ENCODE data around the gene ASAP3. TPM values are rescaled to one million over a fixed set of nuclear protein-coding genes. Genes with fewer than 3 reads are reported as not detected.

The ASAP3 gene
- total RNA-seq, 1 experiment from 2014 or later, result 71.2 TPM

GRCh38 chr1:23428136-23428905 is 55.7 kb downstream of the ASAP3 start:
- ATAC-seq (no peak), DNase-seq (ENCODE audit: low spot score) (no peak)
- POLR2A ChIA-PET, result interaction anchor here (1.0 kb wide), 1 partner anchor 16 kb away, joined by 3 read pairs; no protein-coding TSS in a partner anchor
- Mint-ChIP-seq H3K4me1 (peaks cover 8% of the 10 kb centered on the region; the same call in 1 of the 2 replicates), H3K4me3 (no peak overlapping the region), H3K9me3 (no peaks in the 10 kb centered on the region), H3K27me3 (ENCODE audit: low read depth) (peaks cover 55% of the 10 kb centered on the region), H3K36me3 (peaks cover 36% of the 10 kb centered on the region), H3K27ac (no peak overlapping the region)
- TF ChIP-seq HMGA2 (CRISPR knock-in tag; IDR thresholded peaks at IDR 0.05) (no peak), TEAD4 (CRISPR knock-in tag; IDR thresholded peaks at IDR 0.05) (no peak), ZNF121 (CRISPR knock-in tag; IDR thresholded peaks at IDR 0.05) (no peak), JUN (CRISPR knock-in tag; IDR thresholded peaks at IDR 0.05) (no peak), USF2 (CRISPR knock-in tag; IDR thresholded peaks at IDR 0.05) (no peak), ZNF425 (CRISPR knock-in tag; conservative IDR thresholded peaks at IDR 0.05) (no peak), JAZF1 (CRISPR knock-in tag; IDR thresholded peaks at IDR 0.05) (no peak)
- CTCF ChIA-PET, result interaction anchor here (0.8 to 1.3 kb wide), 2 partner anchors 24 to 464 kb away, joined by 3 to 4 read pairs; no protein-coding TSS in a partner anchor

- ATAC-seq (no peak), DNase-seq (ENCODE audit: low spot score) (no peak)
- no peak for TF ChIP-seq MAX (CRISPR knock-in tag; IDR thresholded peaks at IDR 0.05)
- no peak for TF ChIP-seq RORB (CRISPR knock-in tag; IDR thresholded peaks at IDR 0.05)
- TF ChIP-seq ZNF396 (CRISPR knock-in tag; IDR thresholded peaks at IDR 0.05; ENCODE audit: borderline replicate concordance), result no peak
- no peak for TF ChIP-seq ZNF317 (CRISPR knock-in tag; IDR thresholded peaks at IDR 0.05; ENCODE audit: borderline replicate concordance, low read depth)
- TF ChIP-seq FOXJ3 (CRISPR knock-in tag; IDR thresholded peaks at IDR 0.05; ENCODE audit: borderline replicate concordance), result no peak
- TF ChIP-seq PRRX2 (CRISPR knock-in tag; IDR thresholded peaks at IDR 0.05), result no peak
- no peak for TF ChIP-seq EMX1 (CRISPR knock-in tag; IDR thresholded peaks at IDR 0.05)
- no peak for TF ChIP-seq NFYB (CRISPR knock-in tag; conservative IDR thresholded peaks at IDR 0.05; ENCODE audit: low read depth)
- TF ChIP-seq CDX4 (CRISPR knock-in tag; IDR thresholded peaks at IDR 0.05; ENCODE audit: borderline replicate concordance), result no peak
- no peak for TF ChIP-seq ZNF121 (CRISPR knock-in tag; IDR thresholded peaks at IDR 0.05)
- TF ChIP-seq ATF6 (CRISPR knock-in tag; IDR thresholded peaks at IDR 0.05), result no peak
- peaks cover 11% of the 10 kb centered on the region; the same call in 1 of the 2 replicates for H3K4me1 Mint-ChIP-seq
- no peak overlapping the region for H3K4me3 Mint-ChIP-seq
- CTCF ChIA-PET, result interaction anchor here (0.8 to 1.3 kb wide), 2 partner anchors 24 to 463 kb away, joined by 3 to 4 read pairs; no protein-coding TSS in a partner anchor
- H3K36me3 Mint-ChIP-seq, result peaks cover 30% of the 10 kb centered on the region
- POLR2A ChIA-PET, result no interaction called here
- H3K27me3 Mint-ChIP-seq (ENCODE audit: low read depth), result peaks cover 63% of the 10 kb centered on the region
- H3K9me3 Mint-ChIP-seq, result no peaks in the 10 kb centered on the region
- H3K27ac Mint-ChIP-seq, result no peak overlapping the region
Measured at GRCh38 chr1:23427550-23427949, 56.4 kb downstream of the ASAP3 start.

Data from WTC11 (cell line).